ENCODE results near the gene KIF3A. TPM values are rescaled to one million over a fixed set of nuclear protein-coding genes. Genes with fewer than 3 reads are reported as not detected.

KIF3A gene
- total RNA-seq, 1 experiment from 2014 or later = 13.2 TPM

- H3K4me1 Mint-ChIP-seq = no peaks in the 10 kb centered on the region
- H2BK12ac ChIP-seq (ENCODE audit: insufficient read length, low read depth, low read length) = no peak overlapping the region
- peaks cover 5 to 31% (median 21%) of the 10 kb centered on the region in 3 experiments; a peak in 6 of 7 replicates for H3K36me3 Mint-ChIP-seq (ENCODE audit: insufficient read depth in 1 of 3, low read depth in 3 of 3)
- no peak overlapping the region for H2AK5ac ChIP-seq (ENCODE audit: insufficient read length, low read length)
- H3T11ph ChIP-seq (ENCODE audit: low read length) = no peak overlapping the region
- H3K9ac ChIP-seq (ENCODE audit: extremely low read depth, insufficient read length, low read length) = no peak overlapping the region
- no peak overlapping the region for H3K4ac ChIP-seq (ENCODE audit: low read depth, low read length)
- H3K4me2 ChIP-seq (ENCODE audit: insufficient read depth, insufficient read length, low read length) = no peak overlapping the region
- H3K18ac ChIP-seq (ENCODE audit: insufficient read length, low read depth, low read length) = no peak overlapping the region
- no peak overlapping the region for H4K5ac ChIP-seq (ENCODE audit: insufficient read length, low read depth, low read length)
- peaks cover 2% of the 10 kb centered on the region for H4K20me1 ChIP-seq (ENCODE audit: control insufficient read depth, insufficient read depth, insufficient read length)
- no peaks in the 10 kb centered on the region for H3K9me3 ChIP-seq (ENCODE audit: control insufficient read depth, low read depth, low read length)
- no peak overlapping the region for H2BK20ac ChIP-seq (ENCODE audit: low read depth, low read length, poor library complexity, severe bottlenecking)
- H3K79me1 ChIP-seq (ENCODE audit: insufficient read depth, low read depth, low read length, poor library complexity, severe bottlenecking) = no peaks in the 10 kb centered on the region
- no peaks in the 10 kb centered on the region for H3K4me1 ChIP-seq (ENCODE audit: insufficient read depth, low read length)
- no peaks in the 10 kb centered on the region for H3K27me3 ChIP-seq (ENCODE audit: insufficient read depth, low read length)
- peaks cover 3% of the 10 kb centered on the region; the same call in 1 of the 2 replicates for H3K27me3 Mint-ChIP-seq (ENCODE audit: low read depth)
- no peak overlapping the region for H4K91ac ChIP-seq (ENCODE audit: insufficient read length, low read depth, low read length)
- H4K8ac ChIP-seq (replicated peaks; ENCODE audit: insufficient read length, low read depth, low read length) = no peak overlapping the region
- no peak overlapping the region for H3K14ac ChIP-seq (ENCODE audit: insufficient read depth, low read length)
- no peaks in the 10 kb centered on the region for H3K23me2 ChIP-seq (ENCODE audit: insufficient read length, low read depth, low read length, poor library complexity, severe bottlenecking)
- H2BK120ac ChIP-seq (ENCODE audit: low read depth, low read length, poor library complexity, severe bottlenecking) = no peak overlapping the region
- no peak overlapping the region for H3K27ac ChIP-seq (ENCODE audit: insufficient read length, low read depth, low read length)
- H3K27ac Mint-ChIP-seq = peak overlapping the region in 1 of 3 experiments; percentile 79; a peak in 2 of 7 replicates
- H3K4me3 Mint-ChIP-seq = no peak overlapping the region
- no peak overlapping the region for H3K56ac ChIP-seq (ENCODE audit: insufficient read length, low read depth, low read length)
- peak; percentile 14 for DNase-seq
- no peak overlapping the region for H2BK15ac ChIP-seq (ENCODE audit: low read depth, low read length)
- H3K23ac ChIP-seq (ENCODE audit: insufficient read length, low read depth, low read length) = no peak overlapping the region
- H2AFZ ChIP-seq (ENCODE audit: low read length) = no peak overlapping the region
- H2BK5ac ChIP-seq (ENCODE audit: insufficient read length, low read length) = no peak overlapping the region
- H3K79me2 ChIP-seq (ENCODE audit: insufficient read depth, low read length) = no peaks in the 10 kb centered on the region
- whole genome bisulfite sequencing (ENCODE audit: extremely low coverage, insufficient read length, low lambda C conversion rate) = no CpG with 5 or more reads among the region's 10 CpGs
- no peaks in the 10 kb centered on the region for H3K9me3 Mint-ChIP-seq
- TF ChIP-seq CTCF (conservative IDR thresholded peaks at IDR 0.05) = no peak
These were observed 26.7 kb upstream of the KIF3A start for GRCh38 chr5:132764051-132764450.
